ENCODE measurements around the gene FILIP1L.

GRCh38 chr3:100069472-100069871 is 44.8 kb downstream of the FILIP1L start:
- no peak for TF ChIP-seq GATA3 (IDR thresholded peaks at IDR 0.05; ENCODE audit: low read depth, low read length)
- no peak for TF ChIP-seq GATA2 (IDR thresholded peaks at IDR 0.05; ENCODE audit: low read depth, low read length)

Data from SH-SY5Y (cell line).